Measurements from ENCODE around the gene PPFIA3. TPM values are rescaled to one million over a fixed set of nuclear protein-coding genes. Genes with fewer than 3 reads are reported as not detected.

The PPFIA3 gene
- total and polyA plus RNA-seq, 2 experiments from 2014 or later, result 25.4 to 29.7 TPM

DNA sequence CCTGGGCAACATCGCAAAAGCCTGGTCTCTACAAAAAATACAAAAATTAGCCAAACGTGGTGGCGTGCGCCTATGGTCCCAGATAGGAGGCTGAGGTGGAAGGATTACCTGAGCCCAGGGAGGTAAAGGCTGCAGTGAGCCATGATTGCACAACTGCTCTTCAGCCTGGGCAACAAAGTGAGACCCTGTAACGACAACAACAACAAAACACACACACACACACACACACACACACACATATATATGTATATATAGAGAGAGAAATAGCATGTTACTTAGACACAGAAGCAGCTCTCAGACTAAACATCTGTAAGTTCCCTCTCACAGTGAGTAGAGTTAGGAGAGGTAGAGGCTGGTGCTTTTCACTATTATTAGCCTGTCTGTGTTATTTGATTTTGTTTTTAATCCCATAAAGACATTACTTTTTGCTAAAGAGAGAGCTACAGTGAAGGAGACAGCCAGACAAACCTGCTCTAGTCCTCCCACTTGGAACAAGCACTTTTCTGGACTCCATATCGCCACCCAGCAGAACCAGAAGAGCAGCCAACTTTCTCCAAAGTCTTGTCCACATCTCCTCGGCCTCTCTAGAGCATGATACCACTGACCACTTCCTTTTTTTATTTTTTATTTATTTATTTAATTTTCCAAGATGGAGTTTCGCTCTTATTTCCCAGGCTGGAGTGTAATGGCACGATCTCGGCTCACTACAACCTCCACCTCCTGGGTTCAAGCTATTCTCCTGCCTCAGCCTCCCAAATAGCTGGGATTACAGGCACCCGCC is 7.9 kb upstream of the PPFIA3 start:
- Histone ChIP-seq H3K4me3 (no peak overlapping the region), H3K9me2 (ENCODE audit: insufficient read depth) (no peaks in the 10 kb centered on the region), H2AFZ (no peak overlapping the region), H3K4me2 (no peak overlapping the region), H3K36me3 (ENCODE audit: insufficient read depth) (0 out of 2 replicates have a peak, but pooled peaks cover 10% of the 10 kb centered on the region), H3F3A (replicated peaks; ENCODE audit: low read depth) (peaks cover 22% of the 10 kb centered on the region), H3K27ac (ENCODE audit: low read depth) (no peak overlapping the region), H4K20me1 (replicated peaks; ENCODE audit: insufficient read depth) (peaks cover 20% of the 10 kb centered on the region; the same call in 1 of the 2 replicates), H3K27me3 (ENCODE audit: insufficient read depth) (peaks cover 5% of the 10 kb centered on the region; the same call in 1 of the 2 replicates), H3K4me1 (ENCODE audit: insufficient read depth) (peaks cover 4% of the 10 kb centered on the region; the same call in 1 of the 2 replicates), H3K79me2 (replicated peaks; ENCODE audit: insufficient read depth) (no peaks in the 10 kb centered on the region)
- ATAC-seq (no peak), DNase-seq (ENCODE audit: low spot score) (no peak)
- H3K36me3 Mint-ChIP-seq (ENCODE audit: low read depth), result peaks cover 30% of the 10 kb centered on the region
- peaks cover 29% of the 10 kb centered on the region for H3K27me3 Mint-ChIP-seq (ENCODE audit: insufficient read depth, low read depth, poor library complexity)
- H3K9me3 Mint-ChIP-seq, result no peaks in the 10 kb centered on the region; the same call in 2 of the 3 replicates
- TF ChIP-seq, protein P1, sequence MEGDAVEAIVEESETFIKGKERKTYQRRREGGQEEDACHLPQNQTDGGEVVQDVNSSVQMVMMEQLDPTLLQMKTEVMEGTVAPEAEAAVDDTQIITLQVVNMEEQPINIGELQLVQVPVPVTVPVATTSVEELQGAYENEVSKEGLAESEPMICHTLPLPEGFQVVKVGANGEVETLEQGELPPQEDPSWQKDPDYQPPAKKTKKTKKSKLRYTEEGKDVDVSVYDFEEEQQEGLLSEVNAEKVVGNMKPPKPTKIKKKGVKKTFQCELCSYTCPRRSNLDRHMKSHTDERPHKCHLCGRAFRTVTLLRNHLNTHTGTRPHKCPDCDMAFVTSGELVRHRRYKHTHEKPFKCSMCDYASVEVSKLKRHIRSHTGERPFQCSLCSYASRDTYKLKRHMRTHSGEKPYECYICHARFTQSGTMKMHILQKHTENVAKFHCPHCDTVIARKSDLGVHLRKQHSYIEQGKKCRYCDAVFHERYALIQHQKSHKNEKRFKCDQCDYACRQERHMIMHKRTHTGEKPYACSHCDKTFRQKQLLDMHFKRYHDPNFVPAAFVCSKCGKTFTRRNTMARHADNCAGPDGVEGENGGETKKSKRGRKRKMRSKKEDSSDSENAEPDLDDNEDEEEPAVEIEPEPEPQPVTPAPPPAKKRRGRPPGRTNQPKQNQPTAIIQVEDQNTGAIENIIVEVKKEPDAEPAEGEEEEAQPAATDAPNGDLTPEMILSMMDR (conservative IDR thresholded peaks at IDR 0.05; ENCODE audit: low read depth in 2 of 2), result peak in 1 of 2 experiments; percentile 18; a peak in 1 of 4 replicates
- TF ChIP-seq ZNF331 (CRISPR knock-in tag; IDR thresholded peaks at IDR 0.05; ENCODE audit: low read depth), result no peak
- peaks cover 24% of the 10 kb centered on the region for H3K4me1 Mint-ChIP-seq
- no peak overlapping the region for H3K4me3 Mint-ChIP-seq
- H3K27ac Mint-ChIP-seq, result no peak overlapping the region

GRCh38 chr19:49113762-49114629 is 5.3 kb upstream of the PPFIA3 start, which contains the start of gene LIN7B:
Gene LIN7B (plus strand): TSS chr19:49114370. CDS start chr19:49114405, 35 bp downstream.
- Histone ChIP-seq H3K79me2 (replicated peaks; ENCODE audit: insufficient read depth) (no peaks in the 10 kb centered on the region), H4K20me1 (replicated peaks; ENCODE audit: insufficient read depth) (peaks cover 13% of the 10 kb centered on the region; the same call in 1 of the 2 replicates), H3K4me3 (peak within 1 kb of the TSS; percentile 80), H3K36me3 (ENCODE audit: insufficient read depth) (no peaks in the 10 kb centered on the region), H3K27ac (ENCODE audit: low read depth) (no peak within 1 kb of the TSS), H2AFZ (peak within 1 kb of the TSS; percentile 99), H3K4me2 (peak within 1 kb of the TSS; percentile 96), H3K27me3 (ENCODE audit: insufficient read depth) (peaks cover 5% of the 10 kb centered on the region; the same call in 1 of the 2 replicates), H3K4me1 (ENCODE audit: insufficient read depth) (peaks cover 8% of the 10 kb centered on the region), H3F3A (replicated peaks; ENCODE audit: low read depth) (peaks cover 11% of the 10 kb centered on the region), H3K9me2 (ENCODE audit: insufficient read depth) (no peaks in the 10 kb centered on the region)
- H3K27me3 Mint-ChIP-seq (ENCODE audit: insufficient read depth, low read depth, poor library complexity), result peaks cover 30% of the 10 kb centered on the region
- peaks cover 7% of the 10 kb centered on the region for H3K36me3 Mint-ChIP-seq (ENCODE audit: low read depth)
- peak within 1 kb of the TSS; percentile 78 for H3K4me3 Mint-ChIP-seq
- no peak within 1 kb of the TSS for H3K27ac Mint-ChIP-seq
- DNase-seq (ENCODE audit: low spot score) (peak; percentile 84), ATAC-seq (peak; percentile 37)
- TF ChIP-seq, protein P1 (conservative IDR thresholded peaks at IDR 0.05; ENCODE audit: low read depth in 2 of 2), result peak; percentile 36 to 39; a peak in 3 of 4 replicates
- TF ChIP-seq EZH2phosphoT487 (IDR thresholded peaks at IDR 0.05; ENCODE audit: unreplicated experiment), result no peak
- H3K4me1 Mint-ChIP-seq, result peaks cover 11% of the 10 kb centered on the region
- H3K9me3 Mint-ChIP-seq, result no peaks in the 10 kb centered on the region
